GM06990 (cell line): ENCODE measurements around the gene EPDR1.

Experiments used
- DNase-seq: peaks from one replicate; pipeline ENCODE4 v3.0.0-alpha.2; 2011; ENCODE audit not compliant: insufficient read length; ENCODE audit errors: extremely low read depth
- H3K27me3 ChIP-seq: replicated peaks from 2 replicates; pipeline ENCODE4 v1.6.0; 2011; ENCODE audit warnings: low read length; ENCODE audit not compliant: control insufficient read depth, insufficient read depth
- H3K36me3 ChIP-seq: 2 replicates; pipeline ENCODE4 v1.5.1; 2011; ENCODE audit warnings: low read length; ENCODE audit not compliant: control insufficient read depth, insufficient read depth
- H3K4me3 ChIP-seq: replicated peaks from 2 replicates; pipeline ENCODE4 v1.5.1; 2011; ENCODE audit warnings: low read depth, mild to moderate bottlenecking, control low read depth, low read length
- TF ChIP-seq, protein P1 (sequence below): IDR thresholded peaks from 2 replicates; pipeline ENCODE4 v1.5.1; 2011; ENCODE audit warnings: low read length, control low read depth, mild to moderate bottlenecking, inconsistent platforms; ENCODE audit not compliant: insufficient read depth, poor library complexity, severe bottlenecking

The EPDR1 gene

DNA sequence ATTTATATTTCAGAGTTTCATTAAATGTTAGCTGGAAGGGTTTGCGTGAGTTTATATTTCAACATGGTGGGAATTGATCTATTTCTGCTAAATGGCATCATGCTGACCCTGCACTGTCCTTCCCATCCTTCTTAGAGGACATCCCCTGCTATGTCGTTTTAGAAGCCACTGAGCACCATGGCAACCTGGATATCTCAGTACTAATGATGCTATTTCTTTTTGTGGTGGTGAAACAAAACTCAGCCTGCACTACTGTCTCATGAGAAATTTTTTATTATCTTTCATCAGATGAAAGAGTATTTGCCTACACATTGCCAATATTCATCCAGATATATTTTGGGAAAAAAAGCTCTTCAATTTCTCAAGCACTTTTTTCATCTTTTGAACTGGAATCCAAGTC is 12.1 kb downstream of the EPDR1 start:
- no peak for DNase-seq
- H3K27me3 ChIP-seq: no peaks in the 10 kb centered on the region
- H3K4me3 ChIP-seq: no peak overlapping the region
- H3K36me3 ChIP-seq: no peaks in the 10 kb centered on the region
- TF ChIP-seq, protein P1, sequence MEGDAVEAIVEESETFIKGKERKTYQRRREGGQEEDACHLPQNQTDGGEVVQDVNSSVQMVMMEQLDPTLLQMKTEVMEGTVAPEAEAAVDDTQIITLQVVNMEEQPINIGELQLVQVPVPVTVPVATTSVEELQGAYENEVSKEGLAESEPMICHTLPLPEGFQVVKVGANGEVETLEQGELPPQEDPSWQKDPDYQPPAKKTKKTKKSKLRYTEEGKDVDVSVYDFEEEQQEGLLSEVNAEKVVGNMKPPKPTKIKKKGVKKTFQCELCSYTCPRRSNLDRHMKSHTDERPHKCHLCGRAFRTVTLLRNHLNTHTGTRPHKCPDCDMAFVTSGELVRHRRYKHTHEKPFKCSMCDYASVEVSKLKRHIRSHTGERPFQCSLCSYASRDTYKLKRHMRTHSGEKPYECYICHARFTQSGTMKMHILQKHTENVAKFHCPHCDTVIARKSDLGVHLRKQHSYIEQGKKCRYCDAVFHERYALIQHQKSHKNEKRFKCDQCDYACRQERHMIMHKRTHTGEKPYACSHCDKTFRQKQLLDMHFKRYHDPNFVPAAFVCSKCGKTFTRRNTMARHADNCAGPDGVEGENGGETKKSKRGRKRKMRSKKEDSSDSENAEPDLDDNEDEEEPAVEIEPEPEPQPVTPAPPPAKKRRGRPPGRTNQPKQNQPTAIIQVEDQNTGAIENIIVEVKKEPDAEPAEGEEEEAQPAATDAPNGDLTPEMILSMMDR: no peak

DNA sequence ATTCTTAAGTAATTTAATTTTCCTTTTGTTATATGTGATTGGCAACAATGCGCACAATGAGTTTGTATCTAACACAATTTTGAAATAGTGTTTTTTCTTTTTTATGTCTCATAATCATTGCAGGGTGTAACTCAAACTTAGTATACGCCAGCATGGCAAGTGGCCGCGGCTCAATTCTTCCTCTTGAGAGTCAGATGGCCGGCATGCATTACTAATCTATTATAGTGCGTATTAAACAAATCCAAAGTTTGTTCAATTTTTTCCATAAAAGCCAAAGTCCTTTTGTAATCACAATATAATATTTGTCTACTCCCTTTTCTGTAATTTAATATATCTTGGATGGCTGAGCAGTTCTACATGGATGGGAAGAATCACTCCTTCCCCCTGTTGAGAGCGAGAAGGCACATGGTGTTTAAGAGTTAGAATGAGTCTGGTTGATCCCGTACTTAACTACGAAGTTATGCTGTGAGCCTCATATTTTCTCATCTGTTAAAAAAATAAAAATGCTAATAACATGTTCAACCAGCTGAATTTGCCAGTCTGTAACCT is 12.7 kb downstream of the EPDR1 start:
- H3K36me3 ChIP-seq: no peaks in the 10 kb centered on the region
- TF ChIP-seq, protein P1: no peak
- no peak for DNase-seq

DNA sequence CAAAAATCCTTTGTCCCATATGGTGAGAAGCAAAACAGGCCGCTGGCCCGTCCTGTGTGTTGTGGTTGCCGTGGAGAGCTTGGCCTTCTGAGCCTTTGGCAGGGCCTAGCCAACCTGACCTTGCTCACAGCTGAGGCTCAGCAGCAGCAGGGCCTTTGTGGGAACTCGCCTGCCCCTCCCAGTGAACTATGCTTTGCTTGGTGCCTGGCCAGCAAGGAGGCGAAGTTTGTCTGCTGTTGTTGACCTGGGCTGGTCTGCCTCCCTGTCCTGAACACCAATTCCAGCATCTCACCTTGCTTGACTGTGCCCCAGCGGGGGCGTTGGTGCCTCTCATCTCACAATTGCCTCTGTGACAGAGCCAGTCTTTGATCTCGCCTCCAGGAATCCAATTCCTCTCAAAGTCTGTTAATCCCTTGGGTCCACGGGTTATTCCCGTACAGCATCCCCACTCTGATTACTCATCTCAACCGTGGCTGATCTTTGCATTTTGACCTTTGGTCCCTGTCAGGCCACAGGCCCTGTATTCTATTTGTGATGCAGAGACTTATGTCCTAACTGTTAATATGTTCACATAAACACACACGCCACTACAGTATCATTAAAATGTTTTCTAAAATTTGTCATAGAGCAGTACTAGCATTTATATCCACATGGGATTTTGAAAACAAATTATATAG is 22.6 kb downstream of the EPDR1 start:
- H3K4me3 ChIP-seq: no peak overlapping the region
- TF ChIP-seq, protein P1: no peak
- H3K36me3 ChIP-seq: no peaks in the 10 kb centered on the region; the same call in 1 of the 2 replicates
- no peak for DNase-seq
- no peaks in the 10 kb centered on the region for H3K27me3 ChIP-seq

More for the DNA sequence above, 12.7 kb downstream of the EPDR1 start:
- H3K27me3 ChIP-seq: no peaks in the 10 kb centered on the region
- no peak overlapping the region for H3K4me3 ChIP-seq

DNA sequence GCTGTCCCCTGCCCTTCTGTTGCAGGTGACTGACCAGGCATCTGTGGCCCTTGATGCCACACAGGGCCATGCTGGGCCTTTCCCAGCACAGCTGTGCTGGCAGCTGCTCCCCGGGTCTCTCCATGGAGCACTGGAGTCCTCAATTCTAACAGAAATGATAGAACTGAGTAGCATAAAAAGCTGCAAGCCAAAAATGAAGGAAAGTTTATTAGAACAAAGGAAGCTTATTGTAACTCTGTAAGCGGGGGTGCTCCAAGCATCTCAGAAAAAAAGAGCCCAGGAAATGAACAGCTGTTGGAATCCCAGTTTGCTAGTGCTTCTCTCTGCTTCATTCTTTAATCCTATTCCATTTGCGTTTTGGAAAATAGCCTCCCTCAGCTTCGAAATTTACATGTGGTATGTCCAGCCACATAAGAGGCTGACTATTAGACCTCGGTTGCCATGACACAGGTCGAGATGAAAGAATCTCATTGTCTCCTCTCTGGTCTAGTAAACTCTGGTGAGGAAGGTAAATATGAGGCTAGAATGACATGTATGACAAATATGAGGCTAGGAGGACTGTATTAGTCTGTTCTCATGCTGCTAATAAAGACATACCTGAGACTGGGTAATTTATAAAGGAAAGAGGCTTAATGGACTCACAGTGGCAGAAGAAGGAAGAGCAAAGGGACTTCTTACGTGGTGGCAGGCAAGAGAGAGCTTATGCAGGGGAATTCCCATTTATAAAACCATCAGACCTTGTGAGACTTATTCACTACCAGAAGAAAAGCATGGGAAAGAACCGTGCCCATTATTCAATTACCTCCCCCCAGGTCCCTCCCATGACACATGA is 23.7 kb downstream of the EPDR1 start:
- TF ChIP-seq, protein P1: no peak
- Histone ChIP-seq H3K36me3 (no peaks in the 10 kb centered on the region; the same call in 1 of the 2 replicates), H3K4me3 (no peak overlapping the region), H3K27me3 (no peaks in the 10 kb centered on the region)
- peak; percentile 22 for DNase-seq

DNA sequence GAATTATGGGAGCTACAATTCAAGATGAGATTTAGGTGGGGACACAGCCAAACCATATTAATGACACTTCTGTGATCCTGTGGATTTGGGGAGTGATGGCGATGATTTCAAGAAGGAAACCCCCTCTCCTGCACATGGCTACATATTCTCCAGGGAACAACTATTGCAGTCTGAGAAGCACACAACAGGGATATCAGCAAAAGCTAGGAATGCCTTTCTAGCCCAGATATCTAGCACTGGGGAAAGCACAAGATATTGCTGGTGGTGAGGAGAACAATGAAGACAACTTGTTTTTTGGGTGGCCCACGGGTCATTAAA is 24.3 kb downstream of the EPDR1 start:
- TF ChIP-seq, protein P1: no peak
- DNase-seq: no peak
- H3K27me3 ChIP-seq: no peaks in the 10 kb centered on the region
- H3K36me3 ChIP-seq: no peaks in the 10 kb centered on the region; the same call in 1 of the 2 replicates
- no peak overlapping the region for H3K4me3 ChIP-seq
